ENCODE data around the gene PPFIBP2.

DNA sequence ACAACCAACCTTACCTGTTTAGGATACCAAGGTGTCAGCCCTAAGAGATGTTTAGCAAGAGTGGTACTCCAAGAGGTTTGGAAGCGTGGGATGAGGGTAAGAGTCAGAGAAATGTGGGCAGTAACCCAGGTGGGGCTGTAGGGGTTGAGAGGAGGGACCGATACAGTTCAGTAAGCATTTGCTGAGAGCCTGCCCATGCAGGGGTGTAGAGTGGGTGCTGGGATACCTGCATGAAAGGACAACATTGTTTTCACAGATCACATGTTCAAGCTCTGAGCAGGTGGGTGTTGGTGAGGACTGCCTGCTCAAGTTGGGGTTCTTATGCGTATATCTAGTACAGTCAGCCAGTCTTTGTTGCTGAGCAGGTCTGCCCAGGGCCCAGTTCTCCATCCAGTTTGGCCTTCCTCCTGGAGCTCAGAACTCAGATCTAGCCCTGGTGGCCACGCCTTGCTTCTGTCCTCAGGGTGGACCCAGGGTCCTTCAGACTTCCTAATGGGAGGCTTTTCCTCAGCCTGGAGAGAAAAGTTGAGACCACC lies 14.8 kb downstream of the PPFIBP2 start:
- TF ChIP-seq, protein P1, sequence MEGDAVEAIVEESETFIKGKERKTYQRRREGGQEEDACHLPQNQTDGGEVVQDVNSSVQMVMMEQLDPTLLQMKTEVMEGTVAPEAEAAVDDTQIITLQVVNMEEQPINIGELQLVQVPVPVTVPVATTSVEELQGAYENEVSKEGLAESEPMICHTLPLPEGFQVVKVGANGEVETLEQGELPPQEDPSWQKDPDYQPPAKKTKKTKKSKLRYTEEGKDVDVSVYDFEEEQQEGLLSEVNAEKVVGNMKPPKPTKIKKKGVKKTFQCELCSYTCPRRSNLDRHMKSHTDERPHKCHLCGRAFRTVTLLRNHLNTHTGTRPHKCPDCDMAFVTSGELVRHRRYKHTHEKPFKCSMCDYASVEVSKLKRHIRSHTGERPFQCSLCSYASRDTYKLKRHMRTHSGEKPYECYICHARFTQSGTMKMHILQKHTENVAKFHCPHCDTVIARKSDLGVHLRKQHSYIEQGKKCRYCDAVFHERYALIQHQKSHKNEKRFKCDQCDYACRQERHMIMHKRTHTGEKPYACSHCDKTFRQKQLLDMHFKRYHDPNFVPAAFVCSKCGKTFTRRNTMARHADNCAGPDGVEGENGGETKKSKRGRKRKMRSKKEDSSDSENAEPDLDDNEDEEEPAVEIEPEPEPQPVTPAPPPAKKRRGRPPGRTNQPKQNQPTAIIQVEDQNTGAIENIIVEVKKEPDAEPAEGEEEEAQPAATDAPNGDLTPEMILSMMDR (IDR thresholded peaks at IDR 0.05) = no peak
- TF ChIP-seq EZH2 (IDR thresholded peaks at IDR 0.05; ENCODE audit: borderline replicate concordance, insufficient read depth, low read depth, low read length, poor library complexity, severe bottlenecking) = no peak

All from B cell (primary cell).